ENCODE measurements around the gene MBOAT1. TPM values are rescaled to one million over a fixed set of nuclear protein-coding genes. Genes with fewer than 3 reads are reported as not detected.

MBOAT1 gene
- total RNA-seq, 4 donors from 2014 or later: 9.6 to 24.3 (median 12.6) TPM

GRCh38 chr6:20172842-20173456 is 39.3 kb downstream of the MBOAT1 start:
- Histone ChIP-seq H3K4me3 (replicated peaks in 1 of 3) (no peak overlapping the region), H3K36me3 (no peaks in the 10 kb centered on the region), H3K4me1 (peaks cover 0 to 3% of the 10 kb centered on the region in 2 donors), H3K27me3 (no peaks in the 10 kb centered on the region), H3K9me3 (no peaks in the 10 kb centered on the region), H3K27ac (no peak overlapping the region)
- no peak for DNase-seq
- no peak for TF ChIP-seq POLR2A (IDR thresholded peaks at IDR 0.05)
- TF ChIP-seq CTCF (IDR thresholded peaks at IDR 0.05): no peak
- intact Hi-C loops (cut with DNase I): no loop called here
- 97 to 98% methylated on average over 3 of the region's 3 CpGs for WGBS, 2 donors

GRCh38 chr6:20170455-20171148 is 41.7 kb downstream of the MBOAT1 start:
- Histone ChIP-seq H3K27me3 (no peaks in the 10 kb centered on the region), H3K36me3 (no peaks in the 10 kb centered on the region), H3K27ac (no peak overlapping the region), H3K4me1 (peaks cover 0 to 5% of the 10 kb centered on the region in 2 donors), H3K9me3 (no peaks in the 10 kb centered on the region), H3K4me3 (replicated peaks in 1 of 3) (no peak overlapping the region)
- TF ChIP-seq POLR2A (IDR thresholded peaks at IDR 0.05) (no peak), CTCF (IDR thresholded peaks at IDR 0.05) (no peak)
- 92 to 94% methylated on average over 4 of the region's 4 CpGs for WGBS, 2 donors
- intact Hi-C loops (cut with DNase I): no loop called here
- DNase-seq: no peak

GRCh38 chr6:20169786-20170185 is 42.5 kb downstream of the MBOAT1 start:
- H3K27me3 ChIP-seq: no peaks in the 10 kb centered on the region
- peaks cover 0 to 5% of the 10 kb centered on the region in 2 donors for H3K4me1 ChIP-seq
- 86 to 88% methylated on average over 2 of the region's 2 CpGs for WGBS, 2 donors
- DNase-seq: no peak
- TF ChIP-seq CTCF (IDR thresholded peaks at IDR 0.05) (no peak), POLR2A (IDR thresholded peaks at IDR 0.05) (no peak)
- intact Hi-C loops (cut with DNase I): no loop called here
- no peaks in the 10 kb centered on the region for H3K9me3 ChIP-seq
- peak overlapping the region in 1 of 3 donors; percentile 44 for H3K27ac ChIP-seq
- no peaks in the 10 kb centered on the region for H3K36me3 ChIP-seq
- H3K4me3 ChIP-seq (replicated peaks in 1 of 3): no peak overlapping the region

- TF ChIP-seq POLR2A (IDR thresholded peaks at IDR 0.05): no peak
- no peak for TF ChIP-seq CTCF (IDR thresholded peaks at IDR 0.05)
- no peaks in the 10 kb centered on the region for H3K36me3 ChIP-seq
- peak overlapping the region in 1 of 3 donors; percentile 44 for H3K27ac ChIP-seq
- intact Hi-C loops (cut with DNase I): no loop called here
- DNase-seq: no peak
- no peaks in the 10 kb centered on the region for H3K9me3 ChIP-seq
- H3K4me3 ChIP-seq (replicated peaks in 1 of 3): no peak overlapping the region
- H3K4me1 ChIP-seq: peaks cover 0 to 5% of the 10 kb centered on the region in 2 donors
- no peaks in the 10 kb centered on the region for H3K27me3 ChIP-seq
- WGBS, 2 donors: 81 to 83% methylated on average over 2 of the region's 2 CpGs
These were observed 43.1 kb downstream of the MBOAT1 start for GRCh38 chr6:20169119-20169557.

- peak overlapping the region in 1 of 3 donors; percentile 44 for H3K27ac ChIP-seq
- TF ChIP-seq POLR2A (IDR thresholded peaks at IDR 0.05) (no peak), CTCF (IDR thresholded peaks at IDR 0.05) (no peak)
- H3K9me3 ChIP-seq: no peaks in the 10 kb centered on the region
- 75 to 78% methylated on average over 2 of the region's 2 CpGs for WGBS, 2 donors
- no peak overlapping the region for H3K4me3 ChIP-seq (replicated peaks in 1 of 3)
- H3K27me3 ChIP-seq: no peaks in the 10 kb centered on the region
- H3K4me1 ChIP-seq: peaks cover 0 to 5% of the 10 kb centered on the region in 2 donors
- H3K36me3 ChIP-seq: no peaks in the 10 kb centered on the region
- DNase-seq: no peak
- intact Hi-C loops (cut with DNase I): no loop called here
These were observed 43.6 kb downstream of the MBOAT1 start for GRCh38 chr6:20168690-20169089.
